LNCaP clone FGC (cell line): ENCODE results near the gene LTA4H.

Source experiments
- DNase-seq: peaks from one replicate; pipeline ENCODE4 v3.0.0-alpha.2; 2011; ENCODE audit warnings: low read depth
- H3K4me3 ChIP-seq: 2 replicates; pipeline ENCODE4 v1.5.1; 2011; ENCODE audit warnings: mild to moderate bottlenecking, low read depth, low read length, control low read depth
- TF ChIP-seq, protein P1 (sequence below): IDR thresholded peaks from 2 replicates; pipeline ENCODE4 v1.5.1; 2012; ENCODE audit warnings: mild to moderate bottlenecking; ENCODE audit not compliant: control insufficient read depth, insufficient read depth; ENCODE audit errors: extremely low read depth

Gene LTA4H

DNA sequence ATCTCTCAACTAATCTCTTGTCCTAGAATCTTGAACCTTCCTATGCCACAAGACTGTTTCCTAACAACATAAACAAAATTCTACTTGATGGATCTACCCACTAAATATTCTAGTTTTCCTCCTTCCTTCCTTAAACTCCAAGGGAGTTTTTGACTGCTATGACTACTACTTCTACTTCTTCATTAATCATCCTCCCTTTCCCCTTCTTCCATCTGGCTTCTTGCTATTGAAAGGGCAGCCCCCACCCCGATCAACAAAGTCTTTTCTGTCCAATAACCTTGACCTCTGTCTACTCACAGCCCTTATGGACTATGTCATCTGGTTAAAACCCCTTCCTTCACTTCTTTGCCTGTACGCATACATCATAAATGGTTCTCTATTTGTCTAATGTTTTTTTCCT lies 5.6 kb downstream of the LTA4H start:
- H3K4me3 ChIP-seq = no peak overlapping the region
- no peak for DNase-seq
- TF ChIP-seq, protein P1, sequence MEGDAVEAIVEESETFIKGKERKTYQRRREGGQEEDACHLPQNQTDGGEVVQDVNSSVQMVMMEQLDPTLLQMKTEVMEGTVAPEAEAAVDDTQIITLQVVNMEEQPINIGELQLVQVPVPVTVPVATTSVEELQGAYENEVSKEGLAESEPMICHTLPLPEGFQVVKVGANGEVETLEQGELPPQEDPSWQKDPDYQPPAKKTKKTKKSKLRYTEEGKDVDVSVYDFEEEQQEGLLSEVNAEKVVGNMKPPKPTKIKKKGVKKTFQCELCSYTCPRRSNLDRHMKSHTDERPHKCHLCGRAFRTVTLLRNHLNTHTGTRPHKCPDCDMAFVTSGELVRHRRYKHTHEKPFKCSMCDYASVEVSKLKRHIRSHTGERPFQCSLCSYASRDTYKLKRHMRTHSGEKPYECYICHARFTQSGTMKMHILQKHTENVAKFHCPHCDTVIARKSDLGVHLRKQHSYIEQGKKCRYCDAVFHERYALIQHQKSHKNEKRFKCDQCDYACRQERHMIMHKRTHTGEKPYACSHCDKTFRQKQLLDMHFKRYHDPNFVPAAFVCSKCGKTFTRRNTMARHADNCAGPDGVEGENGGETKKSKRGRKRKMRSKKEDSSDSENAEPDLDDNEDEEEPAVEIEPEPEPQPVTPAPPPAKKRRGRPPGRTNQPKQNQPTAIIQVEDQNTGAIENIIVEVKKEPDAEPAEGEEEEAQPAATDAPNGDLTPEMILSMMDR = no peak

DNA sequence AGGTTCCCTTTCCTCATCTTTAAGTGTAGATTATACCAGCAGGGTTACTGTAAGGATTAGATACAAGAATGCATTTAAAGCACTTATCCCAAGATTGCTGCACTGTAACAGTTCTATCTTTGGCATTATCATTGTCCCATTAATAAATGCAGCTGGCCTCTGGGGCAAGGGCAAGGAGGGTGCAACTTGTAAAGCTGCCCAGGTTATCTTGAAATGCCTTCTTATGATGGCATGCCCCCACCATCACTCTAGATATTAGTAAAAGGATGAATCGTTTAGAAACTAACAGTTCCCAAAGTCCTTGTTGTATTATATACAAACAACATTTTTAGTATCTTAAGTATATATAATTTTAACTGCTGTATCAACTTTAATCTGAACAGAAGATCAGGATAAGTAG lies 6.8 kb downstream of the LTA4H start:
- no peak overlapping the region for H3K4me3 ChIP-seq
- TF ChIP-seq, protein P1 = no peak
- no peak for DNase-seq

DNA sequence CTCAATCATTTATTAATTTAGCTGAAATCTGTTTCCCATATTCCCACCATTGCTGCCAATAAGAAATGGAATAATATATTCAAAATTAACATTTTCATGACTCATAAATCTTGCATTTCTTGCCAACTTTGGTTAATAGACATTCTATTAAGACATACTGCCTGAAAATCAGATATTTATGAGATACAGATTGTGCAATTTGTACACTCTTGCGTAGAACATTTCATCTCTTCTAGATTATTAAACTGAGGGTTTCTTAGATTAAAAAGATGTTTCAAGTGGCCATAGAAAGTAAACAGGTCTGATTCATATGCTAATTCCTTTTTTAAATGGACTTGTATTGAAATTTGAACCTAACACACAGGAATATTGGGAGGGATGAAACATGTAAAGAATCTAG lies 9.1 kb downstream of the LTA4H start:
- TF ChIP-seq, protein P1 = no peak
- DNase-seq = no peak

DNA sequence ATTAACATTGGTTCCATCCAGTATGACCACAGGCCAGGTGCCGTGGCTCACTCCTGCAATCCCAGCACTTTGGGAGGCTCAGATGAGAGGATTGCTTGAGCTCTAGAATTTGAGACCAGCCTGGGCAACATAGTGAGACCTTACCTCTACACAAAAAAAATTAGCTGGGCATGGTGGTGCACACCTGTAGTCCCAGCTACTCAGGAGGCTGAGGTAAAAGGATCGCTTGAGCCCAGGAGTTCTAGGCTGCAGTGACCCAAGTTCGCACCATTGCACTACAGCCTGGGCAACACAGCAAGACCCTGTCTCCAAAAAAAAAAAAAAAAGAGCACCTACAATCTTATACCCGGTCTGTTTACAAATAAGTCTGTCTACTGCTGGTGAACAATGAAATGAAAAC lies 9.9 kb downstream of the LTA4H start:
- no peak overlapping the region for H3K4me3 ChIP-seq
- no peak for DNase-seq
- TF ChIP-seq, protein P1 = no peak

More for the DNA sequence above, 9.1 kb downstream of the LTA4H start:
- no peak overlapping the region for H3K4me3 ChIP-seq

DNA sequence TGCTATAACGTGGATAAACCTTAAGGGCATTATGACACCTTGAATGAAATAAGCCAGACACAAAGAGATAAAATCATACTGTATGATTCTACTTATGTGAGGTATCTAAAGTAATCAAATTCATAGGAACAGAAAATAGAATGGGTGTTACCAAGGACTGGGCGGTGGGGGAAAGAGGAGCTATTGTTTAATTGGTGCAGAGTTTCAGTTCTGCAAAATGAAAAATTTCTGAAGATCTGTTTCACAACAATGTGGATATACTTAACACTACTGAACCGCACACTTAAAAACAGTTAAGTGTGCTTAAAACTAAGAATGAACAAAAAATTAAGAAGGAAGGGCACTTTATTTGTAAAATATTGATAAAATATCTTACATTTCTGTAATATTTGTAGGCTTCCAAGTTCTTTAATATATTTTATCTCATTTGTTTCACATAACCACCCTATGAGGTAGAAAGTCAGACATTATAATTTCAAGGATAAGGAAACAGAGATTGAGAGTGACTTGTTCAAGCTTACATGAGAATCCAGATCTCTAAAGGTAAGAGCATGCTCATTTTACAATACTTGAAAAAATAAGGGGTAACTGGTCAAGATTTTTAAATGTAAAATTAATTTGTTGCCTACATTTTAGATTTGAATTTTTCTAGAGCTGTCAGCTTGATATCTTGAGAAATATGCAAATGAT lies 14.9 kb downstream of the LTA4H start:
- no peak for DNase-seq
- TF ChIP-seq, protein P1 = no peak
- no peak overlapping the region for H3K4me3 ChIP-seq

DNA sequence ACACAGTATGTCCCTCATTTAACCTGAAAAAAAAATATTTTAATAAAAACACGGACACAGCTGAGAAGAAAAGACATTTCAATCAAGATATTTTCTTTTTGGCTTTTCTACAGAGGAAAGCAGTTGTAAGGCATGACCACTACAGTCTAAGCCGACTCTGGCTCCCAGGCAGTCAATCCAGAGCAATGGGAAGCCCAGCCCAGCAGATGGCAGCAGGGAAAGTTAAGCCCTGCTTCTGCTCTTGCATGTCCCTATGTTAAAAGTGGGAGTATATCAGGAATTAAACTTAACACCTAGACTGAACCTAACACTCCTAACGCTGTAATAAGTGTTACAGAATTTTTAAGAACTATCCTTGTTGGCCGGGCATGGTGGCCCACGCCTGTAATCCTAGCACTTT lies 19.7 kb downstream of the LTA4H start:
- TF ChIP-seq, protein P1 = peak; percentile 70
- no peak overlapping the region for H3K4me3 ChIP-seq
- DNase-seq = no peak

DNA sequence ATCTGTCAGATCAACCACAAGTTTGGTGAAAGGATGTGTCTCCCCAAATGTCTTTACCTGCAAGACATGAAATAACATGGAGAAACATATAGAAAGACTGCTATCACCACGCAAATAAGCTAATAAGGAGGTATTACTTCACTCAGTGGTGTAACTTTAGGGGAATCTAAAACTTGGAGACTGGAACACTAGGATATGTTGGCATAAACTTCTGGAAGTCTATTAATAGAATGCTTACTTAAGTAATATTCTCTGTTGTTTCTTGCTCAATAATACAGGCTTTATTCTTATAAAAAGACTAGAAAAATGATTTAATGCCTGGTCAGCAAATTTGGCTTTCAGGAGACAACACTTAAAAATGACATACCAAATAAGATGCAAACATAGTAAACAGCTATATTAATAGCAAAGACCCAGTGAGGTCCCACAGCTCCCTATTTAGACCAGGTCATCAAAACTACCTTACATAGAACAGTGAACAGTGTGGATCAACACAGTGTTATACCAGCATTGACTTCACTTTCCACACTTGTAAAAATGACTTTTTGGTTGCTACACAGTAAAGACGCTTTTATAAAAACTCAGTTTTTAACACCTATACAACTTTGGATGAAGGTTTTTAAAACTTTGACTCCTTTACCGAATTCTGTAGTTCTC lies 20.3 kb downstream of the LTA4H start:
- no peak for DNase-seq
- no peak overlapping the region for H3K4me3 ChIP-seq

More for the DNA sequence above, 20.3 kb downstream of the LTA4H start:
- TF ChIP-seq, protein P1 = no peak
